NOMO-1 treated with dmso at 0.1 percent for 144 hours (cell line): ENCODE results near the gene KLK6.

Experiments used
- DNase-seq: peaks from one replicate; lab custom pipeline; 2025; ENCODE audit not compliant: unreplicated experiment; lab: John Stamatoyannopoulos, UW

Gene KLK6

DNA sequence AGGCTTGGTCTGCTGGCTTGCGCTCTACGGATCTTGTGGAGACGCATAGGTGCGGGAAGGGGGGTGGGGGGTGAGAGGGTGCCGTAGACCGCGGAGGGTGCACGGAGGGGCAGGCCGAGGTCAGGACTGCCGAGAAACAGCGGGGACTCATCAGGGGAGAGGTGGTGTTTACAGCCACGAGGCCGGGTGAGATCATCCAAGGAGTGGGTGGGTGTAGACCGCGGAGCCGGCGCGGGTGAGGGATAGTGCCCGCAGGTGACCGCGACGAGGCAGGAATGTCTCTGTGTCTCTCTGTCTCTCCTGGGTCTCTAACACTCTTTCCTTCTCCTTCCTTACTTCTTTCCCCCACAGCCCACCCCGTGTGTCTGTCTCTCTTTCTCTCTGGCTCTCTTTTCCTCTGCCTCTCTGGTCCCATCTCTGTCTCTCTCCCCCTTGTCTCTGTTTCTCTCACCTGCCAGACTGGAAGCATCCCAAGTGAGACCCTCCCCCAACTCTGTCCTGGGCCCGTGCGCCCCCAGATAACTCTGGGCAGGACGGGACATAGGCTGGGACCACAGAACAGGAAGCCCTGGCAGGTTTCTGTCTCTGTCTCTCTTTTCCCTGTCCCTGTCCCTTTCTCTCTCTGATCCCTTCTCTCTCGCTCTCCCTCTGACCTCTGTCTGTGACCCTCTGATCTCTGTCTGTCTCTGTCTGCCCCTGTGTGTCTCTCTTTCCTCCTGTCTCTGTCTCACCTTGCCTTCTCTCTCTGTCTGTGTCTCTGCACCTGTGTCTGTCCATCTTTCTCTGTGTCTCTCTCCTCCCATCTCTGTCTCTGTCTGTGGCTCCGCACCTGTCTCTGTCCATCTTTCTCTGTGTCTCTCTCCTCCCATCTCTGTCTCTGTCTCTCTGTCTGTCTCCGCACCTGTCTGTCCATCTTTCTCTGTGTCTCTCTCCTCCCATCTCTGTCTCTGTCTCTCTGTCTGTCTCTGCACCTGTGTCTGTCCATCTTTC lies 56.4 kb downstream of the KLK6 start:
- DNase-seq = no peak

DNA sequence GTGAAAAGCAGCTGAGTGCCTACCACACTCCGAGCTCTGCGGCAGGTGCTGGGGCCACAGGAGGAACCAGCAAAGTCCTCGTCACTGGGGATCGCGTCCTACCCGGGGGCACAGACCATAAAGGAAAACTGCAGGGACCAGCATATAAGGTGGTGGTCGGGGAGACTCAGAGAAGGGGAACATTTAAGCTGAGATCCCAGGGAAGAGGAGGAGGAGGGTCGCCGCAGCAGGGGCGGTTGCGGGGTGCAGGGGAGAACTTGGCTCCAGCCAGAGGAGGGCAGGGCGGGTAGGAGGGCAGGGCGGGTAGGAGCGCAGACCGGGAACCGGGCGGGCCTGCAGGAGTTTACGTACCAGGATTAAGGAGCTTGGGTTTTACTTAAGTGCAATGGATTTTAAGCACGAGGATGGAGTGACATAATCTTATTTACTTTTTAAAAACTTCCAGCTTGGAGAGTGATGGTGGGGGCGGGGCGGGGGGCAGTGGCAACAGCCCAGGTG lies 57.2 kb downstream of the KLK6 start:
- DNase-seq = no peak

- no peak for DNase-seq
Measured at GRCh38 chr19:50911206-50912101, 57.9 kb downstream of the KLK6 start, which contains the start of gene KLK4. KLK4 (minus strand) TSS chr19:50911395; CDS start chr19:50910738, 657 bp downstream.

GRCh38 chr19:50910722-50911121 lies 58.7 kb downstream of the KLK6 start:
- DNase-seq = no peak

- no peak for DNase-seq
Measured at GRCh38 chr19:50909240-50910070, 59.9 kb downstream of the KLK6 start.
